GM18508 (cell line): ENCODE data around the gene ERCC3.
A peak's percentile ranks its signal among the peaks of the same experiment; 100 is the strongest.
"Not testable (repeated sequence)": the region's sequence is repeated elsewhere in the genome, so short reads cannot be mapped to it uniquely, and the experiment has no call there.

Source experiments
- ATAC-seq: cut with Tn5 transposase; IDR thresholded peaks from one replicate; pipeline ENCODE4 v1.9.1; 2021; ENCODE audit warnings: moderate number of reproducible peaks; ENCODE audit not compliant: insufficient read depth, unreplicated experiment

Gene ERCC3

GRCh38 chr2:127280693-127281092 lies 13.3 kb downstream of the ERCC3 start:
- ATAC-seq: no peak

GRCh38 chr2:127279781-127280180 lies 14.2 kb downstream of the ERCC3 start:
- ATAC-seq: no peak

- no peak for ATAC-seq
Observed at GRCh38 chr2:127278959-127279358, 15.0 kb downstream of the ERCC3 start.

- peak; percentile 93 for ATAC-seq
Observed at GRCh38 chr2:127277028-127277427, 16.9 kb downstream of the ERCC3 start.

GRCh38 chr2:127275789-127276188 lies 18.2 kb downstream of the ERCC3 start:
- ATAC-seq: no peak

GRCh38 chr2:127275356-127275755 lies 18.6 kb downstream of the ERCC3 start:
- ATAC-seq: no peak

GRCh38 chr2:127270663-127271062 lies 23.3 kb downstream of the ERCC3 start:
- ATAC-seq: no peak

- no peak for ATAC-seq
Observed at GRCh38 chr2:127261804-127262406, 32.0 kb downstream of the ERCC3 start.

GRCh38 chr2:127259355-127259754 lies 34.6 kb downstream of the ERCC3 start:
- ATAC-seq: no peak

GRCh38 chr2:127256866-127257265 lies 37.1 kb downstream of the ERCC3 start:
- ATAC-seq: no peak

- ATAC-seq: no peak
Observed at GRCh38 chr2:127256381-127256780, 37.6 kb downstream of the ERCC3 start.

GRCh38 chr2:127255721-127256120 lies 38.2 kb downstream of the ERCC3 start:
- ATAC-seq: no peak

- ATAC-seq: no peak
Observed at GRCh38 chr2:127255146-127255545, 38.8 kb downstream of the ERCC3 start.

- ATAC-seq: no peak
Observed at GRCh38 chr2:127254386-127254981, 39.5 kb downstream of the ERCC3 start.

GRCh38 chr2:127241184-127241583 lies 52.8 kb downstream of the ERCC3 start:
- not testable (repeated sequence) for ATAC-seq

- no peak for ATAC-seq
Observed at GRCh38 chr2:127239395-127239794, 54.5 kb downstream of the ERCC3 start.

- not testable (repeated sequence) for ATAC-seq
Observed at GRCh38 chr2:127237768-127238167, 56.2 kb downstream of the ERCC3 start.

- ATAC-seq: no peak
Observed at GRCh38 chr2:127235082-127235702, 58.8 kb downstream of the ERCC3 start.

- ATAC-seq: no peak
Observed at GRCh38 chr2:127233710-127234109, 60.2 kb downstream of the ERCC3 start.

- ATAC-seq: no peak
Observed at GRCh38 chr2:127231130-127231865, 62.6 kb downstream of the ERCC3 start.

GRCh38 chr2:127229555-127229954 lies 64.4 kb downstream of the ERCC3 start:
- no peak for ATAC-seq
